HT-29 (cell line): Measurements from ENCODE around the gene UQCRH. TPM values are rescaled to one million over a fixed set of nuclear protein-coding genes. Genes with fewer than 3 reads are reported as not detected.
"Not testable (repeated sequence)": the region's sequence is repeated elsewhere in the genome, so short reads cannot be mapped to it uniquely, and the experiment has no call there.

Experiments used
- DNase-seq: peaks from one replicate; pipeline ENCODE4 v3.0.0-alpha.2; 2015; ENCODE audit warnings: low spot score
- total RNA-seq: library from RNA; depleted of rRNA; stranded (reverse); fragments of >200 nt; shearing (Covaris generic); gene quantifications from 2 replicates; pipeline ENCODE4 v1.2.3, GENCODE V29; 2014

UQCRH gene
- total RNA-seq, 1 experiment from 2014 or later: 412 TPM

GRCh38 chr1:46300673-46301405, 2.7 kb upstream of the UQCRH start:
- DNase-seq: no peak

GRCh38 chr1:46301406-46301807, 2.1 kb upstream of the UQCRH start:
- no peak for DNase-seq

DNA sequence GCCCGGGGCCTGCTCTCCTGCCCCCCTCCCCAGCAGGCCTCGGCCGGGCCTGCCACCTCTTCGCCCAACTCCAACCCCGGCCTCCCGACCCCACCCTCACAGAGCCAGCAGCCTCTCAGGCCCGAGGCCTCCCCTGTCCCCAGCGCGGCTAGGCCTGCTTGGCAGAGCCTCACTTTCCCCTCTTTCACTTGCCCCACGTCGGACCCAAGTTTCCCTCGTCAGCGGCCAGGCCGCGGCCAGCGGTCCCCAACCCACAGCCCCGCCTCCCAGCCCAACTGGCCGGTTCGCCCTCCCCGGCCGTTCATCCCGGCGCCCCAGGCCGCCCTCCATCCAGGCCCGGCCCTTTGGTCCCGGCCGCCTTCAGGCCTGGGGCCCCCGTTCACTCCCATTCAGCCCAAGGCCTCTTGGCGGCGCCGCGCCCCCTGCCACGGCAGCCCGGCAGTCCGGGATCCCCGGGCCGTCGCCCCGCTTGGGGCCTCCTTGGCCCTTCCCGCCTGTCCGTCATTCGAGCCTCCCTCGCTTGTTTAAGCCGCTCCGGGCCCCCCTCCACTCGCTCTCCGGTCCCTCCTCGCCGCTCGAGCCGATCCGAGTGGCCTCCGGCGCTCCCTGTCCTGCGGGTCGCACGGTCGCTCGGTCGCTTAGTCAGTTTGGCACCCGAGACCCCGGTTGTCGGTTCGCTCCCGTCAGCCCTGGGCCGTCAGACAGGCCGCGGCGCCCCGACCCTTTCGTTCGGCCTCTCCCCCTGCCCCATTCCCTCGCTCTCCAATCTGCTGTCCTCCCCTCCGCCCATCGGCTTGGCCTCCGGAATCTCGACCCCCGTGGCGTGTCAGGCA, 1.5 kb upstream of the UQCRH start:
- DNase-seq: peak; percentile 58

- peak; percentile 27 for DNase-seq
Measured at GRCh38 chr1:46302641-46303037, 859 bp upstream of the UQCRH start.

GRCh38 chr1:46303872-46304326, 401 bp downstream of the UQCRH start:
- no peak for DNase-seq

DNA sequence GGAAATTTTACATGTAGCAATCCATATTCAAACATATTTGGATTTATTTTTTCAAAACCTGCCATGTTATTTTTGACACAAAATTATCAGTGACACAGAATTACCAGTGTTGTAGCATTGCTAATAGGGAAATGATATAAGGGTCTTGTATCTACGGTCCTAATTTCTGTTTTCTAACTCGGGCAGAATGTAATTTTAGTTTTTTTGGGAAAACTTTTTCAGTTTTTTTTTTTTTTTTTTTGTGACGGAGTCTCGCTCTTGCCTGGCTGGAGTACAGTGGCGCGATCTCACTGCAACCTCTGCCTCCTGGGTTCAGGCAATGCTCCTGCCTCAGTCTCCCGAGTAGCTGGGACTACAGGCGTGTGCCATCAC, 2.6 kb downstream of the UQCRH start:
- no peak for DNase-seq

GRCh38 chr1:46309401-46310159, 6.1 kb downstream of the UQCRH start:
- no peak for DNase-seq

- no peak for DNase-seq
Measured at GRCh38 chr1:46310321-46310720, 6.8 kb downstream of the UQCRH start.

DNA sequence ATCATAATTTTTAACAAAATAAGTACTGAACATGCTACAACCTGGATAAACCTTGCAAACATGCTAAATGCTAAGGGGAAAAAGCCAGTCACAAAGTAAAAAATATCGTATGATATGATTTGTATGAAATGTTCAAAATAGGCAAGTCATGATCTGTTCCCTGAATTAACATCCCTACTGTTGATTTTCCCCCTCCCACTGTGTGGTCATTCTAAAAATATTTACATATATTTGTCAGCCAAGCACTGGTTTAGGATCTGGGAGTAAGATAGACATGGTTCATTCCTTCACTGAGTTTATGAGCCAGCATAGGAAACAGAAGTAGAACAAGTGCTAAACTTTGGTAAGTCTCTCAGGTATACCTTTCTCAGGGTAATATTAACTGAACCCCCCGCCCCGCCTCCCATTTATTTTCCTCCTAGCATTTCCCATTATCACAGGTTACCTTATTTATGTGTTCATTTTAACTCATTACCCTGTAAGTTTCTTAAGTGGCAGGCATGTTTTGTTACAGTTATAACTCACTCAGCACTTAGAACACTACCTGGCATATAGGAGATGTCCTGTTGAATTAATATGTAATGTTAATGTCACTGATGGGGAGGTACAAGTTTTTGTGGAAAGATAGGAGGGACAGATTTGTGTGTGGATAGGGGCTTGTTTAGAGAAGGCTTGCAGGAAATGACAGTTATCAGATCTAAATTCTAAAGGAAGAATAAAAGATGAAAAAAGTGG, 12.3 kb downstream of the UQCRH start:
- no peak for DNase-seq

DNA sequence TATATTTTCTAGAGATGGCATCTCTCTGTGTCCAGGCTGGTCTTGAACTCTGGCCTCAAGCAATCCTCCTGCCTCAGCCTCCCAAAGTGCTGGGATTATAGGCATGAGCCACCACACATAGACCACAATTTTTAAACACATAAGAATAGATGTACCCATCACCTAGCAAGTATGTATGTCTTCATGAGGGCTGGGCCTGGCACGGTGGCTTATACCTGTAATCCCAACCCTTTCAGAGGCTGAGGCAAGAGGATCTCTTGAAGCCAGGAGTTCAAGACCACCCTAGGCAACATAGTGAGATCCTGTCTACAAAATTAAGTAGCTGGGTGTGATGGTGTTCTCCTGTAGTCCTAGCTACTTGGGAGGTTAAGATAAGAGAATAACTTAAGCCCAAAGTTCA, 13.8 kb downstream of the UQCRH start:
- DNase-seq: no peak

DNA sequence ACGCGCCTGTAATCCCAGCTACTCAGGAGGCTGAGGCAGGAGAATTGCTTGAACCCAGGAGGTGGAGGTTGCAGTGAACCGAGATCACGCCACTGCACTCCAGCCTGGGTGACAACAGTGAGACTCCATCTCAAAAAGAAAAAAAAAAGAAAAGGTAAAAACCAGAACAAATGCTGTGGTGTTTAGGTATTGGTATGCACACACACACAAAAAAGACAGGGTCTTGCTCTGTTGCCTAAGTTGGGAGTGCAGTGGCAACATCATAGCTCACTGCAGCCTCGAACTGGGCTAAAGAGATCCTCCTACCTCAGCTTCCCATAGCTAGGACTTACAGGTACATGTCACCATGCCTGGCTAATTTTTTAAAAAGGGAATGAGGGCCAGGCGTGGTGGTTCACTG, 15.8 kb downstream of the UQCRH start:
- not testable (repeated sequence) for DNase-seq

- not testable (repeated sequence) for DNase-seq
Measured at GRCh38 chr1:46319960-46320914, 16.7 kb downstream of the UQCRH start.

DNA sequence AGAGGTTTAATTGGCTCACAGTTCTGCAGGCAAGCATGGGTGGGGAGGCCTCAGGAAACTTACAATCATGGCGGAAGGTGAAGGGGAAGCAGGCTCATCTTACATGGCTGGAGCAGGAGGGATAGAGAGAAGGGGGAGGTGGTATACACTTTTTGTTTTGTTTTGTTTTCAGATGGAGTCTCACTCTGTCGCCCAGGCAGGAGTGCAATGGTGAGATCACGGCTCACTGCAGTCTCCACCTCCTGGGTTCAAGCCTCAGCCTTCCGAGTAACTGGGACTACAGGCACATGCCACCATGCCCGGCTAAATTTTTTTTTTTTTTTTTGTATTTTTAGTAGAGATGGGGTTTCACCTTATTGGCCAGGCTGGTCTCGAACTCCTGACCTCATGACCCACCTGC, 18.7 kb downstream of the UQCRH start:
- DNase-seq: not testable (repeated sequence)

DNA sequence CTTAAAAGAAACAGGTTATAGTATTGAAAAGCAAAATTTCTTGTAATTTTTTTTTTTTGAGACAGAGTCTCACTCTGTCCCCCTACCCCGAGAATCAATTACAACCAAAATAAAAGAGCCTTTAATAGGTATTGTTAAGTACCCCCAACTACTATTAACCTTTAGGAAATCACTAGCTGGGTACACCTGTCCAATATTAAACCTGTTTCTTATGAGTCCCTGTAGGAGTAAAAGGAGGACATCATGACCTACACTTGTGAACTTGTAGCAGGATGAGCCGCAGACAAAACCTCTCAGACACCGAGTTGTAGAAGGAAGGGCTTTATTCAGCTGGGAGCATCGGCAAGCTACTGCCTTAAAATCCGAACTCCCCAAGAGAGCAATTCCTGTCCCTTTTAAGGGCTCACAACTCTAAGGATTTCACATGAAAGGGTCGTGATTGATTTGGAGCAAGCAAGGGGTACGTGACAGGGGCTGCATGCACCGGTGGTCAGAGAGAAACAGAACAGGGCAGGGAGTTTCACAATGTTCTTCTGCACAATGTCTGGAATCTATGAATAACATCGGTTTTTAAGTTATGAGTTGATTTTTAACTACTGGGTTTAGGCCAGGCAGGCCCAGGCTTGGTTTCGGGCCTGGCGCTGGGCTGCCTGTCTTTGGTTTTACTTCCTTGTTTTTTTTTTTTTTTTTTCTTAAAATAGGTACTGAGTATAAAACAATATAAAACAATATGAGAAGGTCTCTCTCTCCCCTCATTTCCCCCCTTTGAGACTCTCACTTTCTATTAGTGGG, 22.0 kb downstream of the UQCRH start:
- DNase-seq: not testable (repeated sequence)

DNA sequence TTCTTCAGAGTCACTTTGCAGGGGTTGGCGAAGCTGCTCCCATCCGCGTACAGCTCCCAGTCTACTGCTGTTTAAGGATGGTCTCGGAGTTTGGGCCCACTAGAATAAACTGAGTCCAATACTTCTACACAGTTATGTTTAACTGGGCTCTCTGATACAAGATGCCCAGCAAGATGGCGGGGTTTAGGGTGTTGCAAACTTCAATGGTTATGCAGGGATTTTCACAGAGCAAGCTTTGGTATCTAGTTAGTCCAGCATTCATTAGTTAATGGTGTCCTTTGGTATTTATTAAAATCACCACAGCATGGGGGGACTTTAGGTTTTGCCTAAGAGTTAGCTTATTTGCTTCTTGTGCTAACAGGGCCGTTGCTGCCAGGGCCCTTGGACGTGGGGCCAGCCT, 24.7 kb downstream of the UQCRH start:
- not testable (repeated sequence) for DNase-seq

DNA sequence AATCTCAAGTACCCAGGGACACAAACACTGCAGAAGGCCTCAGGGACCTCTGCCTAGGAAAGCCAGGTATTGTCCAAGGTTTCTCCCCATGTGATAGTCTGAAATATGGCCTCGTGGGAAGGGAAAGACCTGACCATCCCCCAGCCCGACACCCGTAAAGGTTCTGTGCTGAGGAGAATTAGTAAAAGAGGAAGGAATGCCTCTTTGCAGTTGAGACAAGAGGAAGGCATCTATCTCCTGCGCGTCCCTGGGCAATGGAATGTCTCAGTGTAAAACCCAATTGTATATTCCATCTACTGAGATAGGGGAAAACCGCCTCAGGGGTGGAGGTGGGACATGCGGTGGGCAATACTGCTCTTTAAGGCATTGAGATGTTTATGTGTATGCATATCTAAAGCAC, 26.3 kb downstream of the UQCRH start:
- DNase-seq: not testable (repeated sequence)

DNA sequence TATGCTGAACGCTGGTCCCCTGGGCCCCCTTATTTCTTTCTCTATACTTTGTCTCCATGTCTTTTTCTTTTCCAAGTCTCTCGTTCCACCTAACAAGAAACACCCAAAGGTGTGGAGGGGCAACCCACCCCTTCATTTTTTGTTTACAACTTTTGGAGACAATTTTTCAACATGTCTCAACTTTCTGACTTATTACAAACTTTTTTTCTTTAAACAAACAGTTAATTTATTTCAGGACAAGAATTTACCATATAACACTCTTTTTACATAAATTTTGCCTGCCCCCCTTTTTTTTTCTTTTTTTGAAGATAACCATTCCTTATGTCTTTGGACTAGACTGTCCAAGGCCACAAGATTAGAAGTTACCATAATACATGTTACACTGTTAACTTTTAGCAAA, 26.9 kb downstream of the UQCRH start:
- DNase-seq: not testable (repeated sequence)

GRCh38 chr1:46331786-46332540, 28.5 kb downstream of the UQCRH start:
- DNase-seq: not testable (repeated sequence)
